ENCODE results near the gene PWWP2A. TPM values are rescaled to one million over a fixed set of nuclear protein-coding genes. Genes with fewer than 3 reads are reported as not detected.
A peak's percentile ranks its signal among the peaks of the same experiment; 100 is the strongest.

PWWP2A gene
- total RNA-seq (10 to 100 TPM in 2 of 4 donors, 1 to 10 TPM in 2; 7.3 to 13.4 (median 8.9) TPM), polyA plus RNA-seq (1 to 10 TPM; 3.0 to 5.5 (median 4.3) TPM)
- long read RNA-seq, donor 1, partial matches to known transcripts, result 0 of 7 reads
- long read RNA-seq, donor 1, other reads (novel, unspliced or antisense), result 2 of 7 reads
- long read RNA-seq, donor 2, partial matches to known transcripts, result 0 of 14 reads
- long read RNA-seq, donor 2, other reads (novel, unspliced or antisense), result 6 of 14 reads

- intact Hi-C loops (cut with DNase I), result loop anchor here (10.0 kb wide), 2 partner anchors 85 to 95 kb away; no protein-coding TSS in a partner anchor
- H3K36me3 ChIP-seq (ENCODE audit: insufficient read depth in 1 of 2, low read depth in 1 of 2), result peaks cover 0 to 31% of the 10 kb centered on the region in 2 donors
- H3K4me1 ChIP-seq, result peaks cover 11% of the 10 kb centered on the region
- ATAC-seq (peak; percentile 92 to 97 (median 96)), DNase-seq (peak; percentile 98 to 99)
- peak within 1 kb of the TSS; percentile 91 for H3K27ac ChIP-seq
- no peaks in the 10 kb centered on the region for H3K27me3 ChIP-seq (ENCODE audit: insufficient read depth in 3 of 3, low read length in 2 of 3)
- WGBS, 3 donors, result 0% methylated on average over 33 to 55 of the region's 55 CpGs
- peak within 1 kb of the TSS; percentile 82 for H3K4me3 ChIP-seq
- H3K9me3 ChIP-seq, result no peaks in the 10 kb centered on the region
- TF ChIP-seq CTCF (IDR thresholded peaks at IDR 0.05), result peak; percentile 11
These were observed at the start of gene PWWP2A for GRCh38 chr5:160119142-160119904. Gene PWWP2A, minus strand, starts transcription at chr5:160119450. Its CDS starts 62 bp downstream, at chr5:160119388.

- H3K27ac ChIP-seq, result no peak overlapping the region
- intact Hi-C loops (cut with DNase I), result no loop called here
- no peak overlapping the region for H3K4me3 ChIP-seq
- H3K36me3 ChIP-seq (ENCODE audit: insufficient read depth in 1 of 2, low read depth in 1 of 2), result no peaks in the 10 kb centered on the region
- 89 to 92% (median 90%) methylated on average over 3 of the region's 3 CpGs for WGBS, 3 donors
- no peak for TF ChIP-seq CTCF (IDR thresholded peaks at IDR 0.05)
- peaks cover 10% of the 10 kb centered on the region for H3K4me1 ChIP-seq
- no peak for ATAC-seq
- H3K27me3 ChIP-seq (ENCODE audit: insufficient read depth in 3 of 3, low read length in 2 of 3), result no peaks in the 10 kb centered on the region
- no peak for DNase-seq
- H3K9me3 ChIP-seq, result no peaks in the 10 kb centered on the region
These were observed 48.4 kb upstream of the PWWP2A start for GRCh38 chr5:160167624-160168165.

- 73 to 76% (median 74%) methylated on average over 10 of the region's 10 CpGs for WGBS, 3 donors
- no peaks in the 10 kb centered on the region for H3K27me3 ChIP-seq (ENCODE audit: insufficient read depth in 3 of 3, low read length in 2 of 3)
- no peak for ATAC-seq
- no peak overlapping the region for H3K4me3 ChIP-seq
- H3K9me3 ChIP-seq, result no peaks in the 10 kb centered on the region
- no peak overlapping the region for H3K27ac ChIP-seq
- no peaks in the 10 kb centered on the region for H3K36me3 ChIP-seq (ENCODE audit: insufficient read depth in 1 of 2, low read depth in 1 of 2)
- H3K4me1 ChIP-seq, result peaks cover 10% of the 10 kb centered on the region
- no peak for TF ChIP-seq CTCF (IDR thresholded peaks at IDR 0.05)
- DNase-seq, result no peak
- intact Hi-C loops (cut with DNase I), result no loop called here
These were observed 47.8 kb upstream of the PWWP2A start for GRCh38 chr5:160166973-160167623.

GRCh38 chr5:160166069-160166972 is 47.1 kb upstream of the PWWP2A start:
- no peaks in the 10 kb centered on the region for H3K36me3 ChIP-seq (ENCODE audit: insufficient read depth in 1 of 2, low read depth in 1 of 2)
- 75 to 79% (median 75%) methylated on average over 5 of the region's 5 CpGs for WGBS, 3 donors
- peaks cover 10% of the 10 kb centered on the region for H3K4me1 ChIP-seq
- no peak for TF ChIP-seq CTCF (IDR thresholded peaks at IDR 0.05)
- DNase-seq (no peak), ATAC-seq (no peak)
- H3K9me3 ChIP-seq, result no peaks in the 10 kb centered on the region
- H3K4me3 ChIP-seq, result no peak overlapping the region
- H3K27ac ChIP-seq, result peak overlapping the region; percentile 72
- intact Hi-C loops (cut with DNase I), result no loop called here
- H3K27me3 ChIP-seq (ENCODE audit: insufficient read depth in 3 of 3, low read length in 2 of 3), result no peaks in the 10 kb centered on the region
